GM23338 (cell line): ENCODE data around the gene CYP26B1. TPM values are rescaled to one million over a fixed set of nuclear protein-coding genes. Genes with fewer than 3 reads are reported as not detected.
A peak's percentile ranks its signal among the peaks of the same experiment; 100 is the strongest.

Experiments used
- ATAC-seq: fragments of 200-7000 bp; cut with Tn5 transposase; 3 replicates; pipeline ENCODE4 v1.9.1; 2020
- DNase-seq: peaks from one replicate; pipeline ENCODE4 v3.0.0-alpha.2; 2015; ENCODE audit warnings: low spot score
- H2AFZ ChIP-seq: fragments of 200-600 bp; sonication (generic); 2 replicates; pipeline ENCODE4 v1.8.0; 2016; ENCODE audit warnings: antibody characterized with exemption, mild to moderate bottlenecking, moderate library complexity
- H3F3A ChIP-seq: fragments of 200-600 bp; sonication (generic); replicated peaks from 2 replicates; pipeline ENCODE4 v1.8.0; 2017; ENCODE audit warnings: antibody characterized with exemption, mixed run types, low read depth
- H3K27ac ChIP-seq: fragments of 200-600 bp; sonication (generic); 2 replicates; pipeline ENCODE4 v1.6.1; 2016; ENCODE audit warnings: low read depth
- H3K27me3 ChIP-seq: fragments of 200-600 bp; sonication (generic); 2 replicates; pipeline ENCODE4 v1.8.0; 2016; ENCODE audit warnings: mild to moderate bottlenecking, mixed run types, moderate library complexity; ENCODE audit not compliant: insufficient read depth
- H3K36me3 ChIP-seq: fragments of 200-600 bp; sonication (generic); 2 replicates; pipeline ENCODE4 v1.8.0; 2016; ENCODE audit warnings: mild to moderate bottlenecking; ENCODE audit not compliant: insufficient read depth
- H3K4me1 ChIP-seq: fragments of 200-600 bp; sonication (generic); 2 replicates; pipeline ENCODE4 v1.8.0; 2016; ENCODE audit warnings: mild to moderate bottlenecking, moderate library complexity; ENCODE audit not compliant: insufficient read depth
- H3K4me2 ChIP-seq: fragments of 200-600 bp; sonication (generic); 2 replicates; pipeline ENCODE4 v1.7.1; 2017; ENCODE audit warnings: mixed run types
- H3K4me3 ChIP-seq: fragments of 200-600 bp; sonication (generic); 2 replicates; pipeline ENCODE4 v1.6.1; 2016; ENCODE audit warnings: mixed run types
- H3K79me2 ChIP-seq: fragments of 200-600 bp; sonication (generic); replicated peaks from 2 replicates; pipeline ENCODE4 v1.8.0; 2017; ENCODE audit warnings: mild to moderate bottlenecking; ENCODE audit not compliant: insufficient read depth
- H3K9me2 ChIP-seq: fragments of 200-600 bp; sonication (generic); 2 replicates; pipeline ENCODE4 v1.8.0; 2017; ENCODE audit not compliant: insufficient read depth
- H4K20me1 ChIP-seq: fragments of 200-600 bp; sonication (generic); replicated peaks from 2 replicates; pipeline ENCODE4 v1.8.0; 2017; ENCODE audit warnings: mild to moderate bottlenecking; ENCODE audit not compliant: insufficient read depth
- H3K27ac Mint-ChIP-seq: 2 replicates; pipeline ENCODE4 v1.8.0; 2020; ENCODE audit warnings: inconsistent platforms, mild to moderate bottlenecking, moderate library complexity, mixed read lengths
- H3K27me3 Mint-ChIP-seq: 3 replicates; pipeline ENCODE4 v1.8.0; 2022; ENCODE audit warnings: low read depth, mild to moderate bottlenecking, moderate library complexity, mixed read lengths, inconsistent platforms; ENCODE audit not compliant: insufficient read depth, poor library complexity
- H3K36me3 Mint-ChIP-seq: 3 replicates; pipeline ENCODE4 v1.8.0; 2021; ENCODE audit warnings: low read depth, mild to moderate bottlenecking, inconsistent platforms, moderate library complexity, mixed read lengths
- H3K4me1 Mint-ChIP-seq: 3 replicates; pipeline ENCODE4 v1.8.0; 2020; ENCODE audit warnings: mild to moderate bottlenecking, inconsistent platforms, mixed read lengths
- H3K4me3 Mint-ChIP-seq: 3 replicates; pipeline ENCODE4 v1.8.0; 2021; ENCODE audit warnings: moderate library complexity, mild to moderate bottlenecking, inconsistent platforms, mixed read lengths
- H3K9me3 Mint-ChIP-seq: 3 replicates; pipeline ENCODE4 v1.8.0; 2020; ENCODE audit warnings: moderate library complexity, mild to moderate bottlenecking, inconsistent platforms, mixed read lengths
- EZH2 ChIP-seq: fragments of 200-600 bp; sonication (generic); IDR thresholded peaks from one replicate; pipeline ENCODE4 v1.8.0; 2017; ENCODE audit warnings: antibody characterized with exemption, mild to moderate bottlenecking, low read depth; ENCODE audit not compliant: unreplicated experiment
- EZH2phosphoT487 ChIP-seq: fragments of 200-600 bp; sonication (generic); IDR thresholded peaks from one replicate; pipeline ENCODE4 v1.8.1; 2018; ENCODE audit warnings: antibody characterized with exemption; ENCODE audit not compliant: unreplicated experiment
- JUNB ChIP-seq: IDR thresholded peaks from one replicate; pipeline ENCODE4 v1.6.1; 2016; ENCODE audit warnings: antibody characterized with exemption; ENCODE audit not compliant: unreplicated experiment
- NANOG ChIP-seq: IDR thresholded peaks from 2 replicates; pipeline ENCODE4 v1.6.1; 2016; ENCODE audit warnings: antibody characterized with exemption, borderline replicate concordance
- POLR2AphosphoS5 ChIP-seq: IDR thresholded peaks from 2 replicates; pipeline ENCODE4 v1.6.1; 2016; ENCODE audit warnings: antibody characterized with exemption, low read depth
- STAT1 ChIP-seq: IDR thresholded peaks from one replicate; pipeline ENCODE4 v1.6.1; 2016; ENCODE audit warnings: antibody characterized with exemption; ENCODE audit not compliant: unreplicated experiment
- ZNF114 ChIP-seq: fragments of 250-450 bp; sonication (Bioruptor Pico); IDR thresholded peaks from 2 replicates; pipeline ENCODE4 v1.5.0; 2020; ENCODE audit warnings: mild to moderate bottlenecking, moderate library complexity
- ZNF331 ChIP-seq: fragments of 250-450 bp; sonication (Bioruptor Pico); IDR thresholded peaks from 2 replicates; pipeline ENCODE4 v1.5.0; 2020; ENCODE audit warnings: low read depth, mild to moderate bottlenecking, moderate library complexity
- polyA plus RNA-seq: library from polyadenylated mRNA; unstranded; fragments of >200 nt; fragmentation: Nextera tagmentation; extraction: Ambion mirVana; gene quantifications from 2 replicates; pipeline ENCODE4 v1.2.1, GENCODE V29; 2016
- total RNA-seq: library from RNA; depleted of rRNA; stranded (reverse); fragments of >200 nt; shearing (Covaris generic); gene quantifications from 2 replicates; pipeline ENCODE4 v1.2.3, GENCODE V29; 2014
- TF ChIP-seq, protein P1 (sequence below): IDR thresholded peaks from one replicate; pipeline ENCODE4 v1.6.1; 2018; ENCODE audit warnings: antibody characterized with exemption; ENCODE audit not compliant: unreplicated experiment
- TF ChIP-seq, protein P2 (sequence below), 2 experiments: fragments of 200-600 bp in 1 of 2; sonication (generic) in 1 of 2; conservative IDR thresholded peaks; 2 replicates each; pipeline versions ENCODE4 v1.5.1 to v1.6.1; 2016 to 2017; ENCODE audit warnings: antibody characterized with exemption in 2 of 2, low read depth in 2 of 2, mild to moderate bottlenecking in 2 of 2, moderate library complexity in 1 of 2

The CYP26B1 gene
- total and polyA plus RNA-seq, 2 experiments from 2014 or later, result 0.05 to 0.31 TPM

DNA sequence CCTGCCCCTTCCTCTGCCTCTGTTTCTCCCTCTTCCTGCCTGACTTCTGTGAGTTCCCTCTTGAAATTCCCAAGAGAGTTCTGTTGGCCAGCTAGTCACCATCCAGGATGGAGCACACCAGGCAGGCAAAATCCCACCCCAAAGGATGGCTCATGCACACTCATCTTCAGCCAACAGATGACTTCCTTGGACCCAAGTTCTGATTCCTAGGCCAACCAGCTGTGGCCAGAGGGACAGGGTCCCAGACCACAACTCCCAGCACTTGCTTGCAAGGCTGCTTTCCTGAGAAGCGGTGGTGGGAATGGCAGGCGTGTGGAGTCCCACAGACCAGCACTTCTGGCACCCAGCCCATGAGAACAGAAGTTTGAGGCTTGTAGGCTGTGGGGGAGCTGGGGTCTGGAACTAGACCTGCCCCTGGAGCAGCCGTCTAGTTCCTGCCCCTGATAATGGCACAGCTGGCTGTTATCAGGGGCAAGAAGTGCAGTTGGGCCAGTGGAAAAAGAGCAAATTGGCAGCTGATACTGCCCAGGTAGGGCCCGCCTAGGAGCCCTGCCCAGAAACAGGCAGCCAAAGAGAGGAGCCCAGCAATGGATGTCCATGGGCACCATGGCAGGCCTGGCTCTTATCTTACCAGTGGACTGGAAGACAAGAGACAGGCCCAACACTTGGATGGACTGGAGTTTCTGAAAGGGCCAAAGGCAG, 56.7 kb downstream of the CYP26B1 start:
- Mint-ChIP-seq H3K4me3 (no peak overlapping the region), H3K4me1 (peaks cover 7% of the 10 kb centered on the region), H3K9me3 (peaks cover 7% of the 10 kb centered on the region; the same call in 1 of the 3 replicates), H3K27me3 (peaks cover 5% of the 10 kb centered on the region), H3K27ac (no peak overlapping the region), H3K36me3 (no peaks in the 10 kb centered on the region)
- no peak for TF ChIP-seq EZH2phosphoT487
- no peak for TF ChIP-seq POLR2AphosphoS5
- no peak for ATAC-seq
- no peaks in the 10 kb centered on the region for H3F3A ChIP-seq
- no peak overlapping the region for H2AFZ ChIP-seq
- H3K4me1 ChIP-seq, result no peaks in the 10 kb centered on the region
- no peak overlapping the region for H3K27ac ChIP-seq
- no peaks in the 10 kb centered on the region for H3K79me2 ChIP-seq
- no peak overlapping the region for H3K4me2 ChIP-seq
- H3K4me3 ChIP-seq, result no peak overlapping the region
- H3K36me3 ChIP-seq, result no peaks in the 10 kb centered on the region; the same call in 1 of the 2 replicates
- H3K9me2 ChIP-seq, result 0 out of 2 replicates have a peak, but pooled peaks cover 3% of the 10 kb centered on the region
- no peaks in the 10 kb centered on the region for H4K20me1 ChIP-seq
- H3K27me3 ChIP-seq, result no peaks in the 10 kb centered on the region
- DNase-seq, result no peak

DNA sequence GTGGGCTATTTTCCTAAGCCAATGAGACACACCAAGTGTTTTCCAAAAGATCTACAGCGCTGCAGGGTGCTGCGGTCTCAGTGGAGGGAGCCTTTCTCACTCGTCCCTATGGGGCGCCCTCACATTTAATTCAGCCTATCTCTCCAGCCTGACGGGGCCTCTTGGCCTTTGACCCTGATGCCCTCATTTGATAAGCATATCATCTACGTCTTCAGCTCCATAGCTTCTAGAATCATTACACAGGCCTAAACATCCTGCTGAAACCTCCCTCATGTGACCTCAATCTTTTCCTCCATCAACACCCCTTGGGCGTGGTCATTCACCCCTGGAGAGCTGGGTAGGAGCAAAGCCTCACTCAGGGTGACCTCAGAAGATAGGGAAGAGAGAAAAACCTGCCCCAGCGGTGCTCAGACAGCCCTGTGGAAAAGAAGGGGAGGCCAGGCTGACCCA, 57.4 kb downstream of the CYP26B1 start:
- Histone ChIP-seq H3K36me3 (no peaks in the 10 kb centered on the region; the same call in 1 of the 2 replicates), H3K79me2 (no peaks in the 10 kb centered on the region), H3K4me2 (no peak overlapping the region), H4K20me1 (no peaks in the 10 kb centered on the region), H3F3A (no peaks in the 10 kb centered on the region), H3K27me3 (no peaks in the 10 kb centered on the region), H3K9me2 (0 out of 2 replicates have a peak, but pooled peaks cover 3% of the 10 kb centered on the region), H3K4me1 (no peaks in the 10 kb centered on the region), H2AFZ (no peak overlapping the region), H3K4me3 (no peak overlapping the region), H3K27ac (no peak overlapping the region)
- DNase-seq, result no peak
- H3K36me3 Mint-ChIP-seq, result no peaks in the 10 kb centered on the region
- peak; percentile 57 for ATAC-seq
- H3K27ac Mint-ChIP-seq, result no peak overlapping the region
- H3K4me1 Mint-ChIP-seq, result peaks cover 7% of the 10 kb centered on the region
- H3K4me3 Mint-ChIP-seq, result no peak overlapping the region
- H3K9me3 Mint-ChIP-seq, result peaks cover 7% of the 10 kb centered on the region; the same call in 1 of the 3 replicates
- H3K27me3 Mint-ChIP-seq, result peaks cover 5% of the 10 kb centered on the region
- no peak for TF ChIP-seq NANOG
- no peak for TF ChIP-seq POLR2AphosphoS5
- no peak for TF ChIP-seq JUNB
- TF ChIP-seq ZNF331 (CRISPR knock-in tag), result no peak
- no peak for TF ChIP-seq STAT1
- no peak for TF ChIP-seq ZNF114 (CRISPR knock-in tag)
- TF ChIP-seq, protein P1, sequence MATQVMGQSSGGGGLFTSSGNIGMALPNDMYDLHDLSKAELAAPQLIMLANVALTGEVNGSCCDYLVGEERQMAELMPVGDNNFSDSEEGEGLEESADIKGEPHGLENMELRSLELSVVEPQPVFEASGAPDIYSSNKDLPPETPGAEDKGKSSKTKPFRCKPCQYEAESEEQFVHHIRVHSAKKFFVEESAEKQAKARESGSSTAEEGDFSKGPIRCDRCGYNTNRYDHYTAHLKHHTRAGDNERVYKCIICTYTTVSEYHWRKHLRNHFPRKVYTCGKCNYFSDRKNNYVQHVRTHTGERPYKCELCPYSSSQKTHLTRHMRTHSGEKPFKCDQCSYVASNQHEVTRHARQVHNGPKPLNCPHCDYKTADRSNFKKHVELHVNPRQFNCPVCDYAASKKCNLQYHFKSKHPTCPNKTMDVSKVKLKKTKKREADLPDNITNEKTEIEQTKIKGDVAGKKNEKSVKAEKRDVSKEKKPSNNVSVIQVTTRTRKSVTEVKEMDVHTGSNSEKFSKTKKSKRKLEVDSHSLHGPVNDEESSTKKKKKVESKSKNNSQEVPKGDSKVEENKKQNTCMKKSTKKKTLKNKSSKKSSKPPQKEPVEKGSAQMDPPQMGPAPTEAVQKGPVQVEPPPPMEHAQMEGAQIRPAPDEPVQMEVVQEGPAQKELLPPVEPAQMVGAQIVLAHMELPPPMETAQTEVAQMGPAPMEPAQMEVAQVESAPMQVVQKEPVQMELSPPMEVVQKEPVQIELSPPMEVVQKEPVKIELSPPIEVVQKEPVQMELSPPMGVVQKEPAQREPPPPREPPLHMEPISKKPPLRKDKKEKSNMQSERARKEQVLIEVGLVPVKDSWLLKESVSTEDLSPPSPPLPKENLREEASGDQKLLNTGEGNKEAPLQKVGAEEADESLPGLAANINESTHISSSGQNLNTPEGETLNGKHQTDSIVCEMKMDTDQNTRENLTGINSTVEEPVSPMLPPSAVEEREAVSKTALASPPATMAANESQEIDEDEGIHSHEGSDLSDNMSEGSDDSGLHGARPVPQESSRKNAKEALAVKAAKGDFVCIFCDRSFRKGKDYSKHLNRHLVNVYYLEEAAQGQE, result no peak
- TF ChIP-seq, protein P2, sequence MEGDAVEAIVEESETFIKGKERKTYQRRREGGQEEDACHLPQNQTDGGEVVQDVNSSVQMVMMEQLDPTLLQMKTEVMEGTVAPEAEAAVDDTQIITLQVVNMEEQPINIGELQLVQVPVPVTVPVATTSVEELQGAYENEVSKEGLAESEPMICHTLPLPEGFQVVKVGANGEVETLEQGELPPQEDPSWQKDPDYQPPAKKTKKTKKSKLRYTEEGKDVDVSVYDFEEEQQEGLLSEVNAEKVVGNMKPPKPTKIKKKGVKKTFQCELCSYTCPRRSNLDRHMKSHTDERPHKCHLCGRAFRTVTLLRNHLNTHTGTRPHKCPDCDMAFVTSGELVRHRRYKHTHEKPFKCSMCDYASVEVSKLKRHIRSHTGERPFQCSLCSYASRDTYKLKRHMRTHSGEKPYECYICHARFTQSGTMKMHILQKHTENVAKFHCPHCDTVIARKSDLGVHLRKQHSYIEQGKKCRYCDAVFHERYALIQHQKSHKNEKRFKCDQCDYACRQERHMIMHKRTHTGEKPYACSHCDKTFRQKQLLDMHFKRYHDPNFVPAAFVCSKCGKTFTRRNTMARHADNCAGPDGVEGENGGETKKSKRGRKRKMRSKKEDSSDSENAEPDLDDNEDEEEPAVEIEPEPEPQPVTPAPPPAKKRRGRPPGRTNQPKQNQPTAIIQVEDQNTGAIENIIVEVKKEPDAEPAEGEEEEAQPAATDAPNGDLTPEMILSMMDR (conservative IDR thresholded peaks at IDR 0.05; ENCODE audit: low read depth in 2 of 2), result no peak
- TF ChIP-seq EZH2, result no peak
